ENCODE results near the gene CDX1.

Gene CDX1

DNA sequence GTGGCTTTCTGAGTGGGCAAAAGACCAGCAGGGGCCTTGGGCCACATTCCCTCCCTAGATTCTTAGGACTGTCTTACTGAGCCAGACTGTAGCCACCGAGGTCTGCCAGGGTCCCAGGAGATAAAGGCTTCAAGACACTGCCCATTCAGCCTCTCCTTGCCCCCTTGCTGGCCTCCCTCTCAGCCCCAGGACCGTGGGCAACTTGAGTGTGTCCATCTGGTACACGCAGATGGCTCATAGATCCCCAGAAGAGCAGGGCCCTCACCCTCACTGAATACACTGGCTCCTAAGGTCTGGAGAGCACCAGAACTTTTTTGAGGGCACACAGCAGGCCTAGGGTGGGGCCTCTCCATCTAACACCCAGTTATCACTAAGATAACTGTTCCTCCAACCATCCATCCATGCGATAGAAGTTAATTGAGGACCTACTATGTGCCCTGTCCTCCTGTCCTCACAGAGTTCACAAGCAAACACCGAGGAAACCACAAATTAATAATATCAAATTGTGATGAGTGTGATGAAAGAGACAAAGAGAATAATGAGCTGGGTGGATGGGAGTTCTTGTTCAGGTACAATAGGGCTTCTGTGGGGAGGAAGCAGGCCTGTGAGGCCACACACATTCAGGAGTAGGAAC, 6.0 kb upstream of the CDX1 start:
- in situ Hi-C loops (cut with HindIII; ENCODE audit: low sequenced_read_pairs) = no loop called here
- no peak for DNase-seq (ENCODE audit: low read depth, low spot score)
- H3K4me3 ChIP-seq (ENCODE audit: low read depth, low read length) = no peak overlapping the region
- TF ChIP-seq, protein P1, sequence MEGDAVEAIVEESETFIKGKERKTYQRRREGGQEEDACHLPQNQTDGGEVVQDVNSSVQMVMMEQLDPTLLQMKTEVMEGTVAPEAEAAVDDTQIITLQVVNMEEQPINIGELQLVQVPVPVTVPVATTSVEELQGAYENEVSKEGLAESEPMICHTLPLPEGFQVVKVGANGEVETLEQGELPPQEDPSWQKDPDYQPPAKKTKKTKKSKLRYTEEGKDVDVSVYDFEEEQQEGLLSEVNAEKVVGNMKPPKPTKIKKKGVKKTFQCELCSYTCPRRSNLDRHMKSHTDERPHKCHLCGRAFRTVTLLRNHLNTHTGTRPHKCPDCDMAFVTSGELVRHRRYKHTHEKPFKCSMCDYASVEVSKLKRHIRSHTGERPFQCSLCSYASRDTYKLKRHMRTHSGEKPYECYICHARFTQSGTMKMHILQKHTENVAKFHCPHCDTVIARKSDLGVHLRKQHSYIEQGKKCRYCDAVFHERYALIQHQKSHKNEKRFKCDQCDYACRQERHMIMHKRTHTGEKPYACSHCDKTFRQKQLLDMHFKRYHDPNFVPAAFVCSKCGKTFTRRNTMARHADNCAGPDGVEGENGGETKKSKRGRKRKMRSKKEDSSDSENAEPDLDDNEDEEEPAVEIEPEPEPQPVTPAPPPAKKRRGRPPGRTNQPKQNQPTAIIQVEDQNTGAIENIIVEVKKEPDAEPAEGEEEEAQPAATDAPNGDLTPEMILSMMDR (IDR thresholded peaks at IDR 0.05; ENCODE audit: low read depth, low read length) = no peak

DNA sequence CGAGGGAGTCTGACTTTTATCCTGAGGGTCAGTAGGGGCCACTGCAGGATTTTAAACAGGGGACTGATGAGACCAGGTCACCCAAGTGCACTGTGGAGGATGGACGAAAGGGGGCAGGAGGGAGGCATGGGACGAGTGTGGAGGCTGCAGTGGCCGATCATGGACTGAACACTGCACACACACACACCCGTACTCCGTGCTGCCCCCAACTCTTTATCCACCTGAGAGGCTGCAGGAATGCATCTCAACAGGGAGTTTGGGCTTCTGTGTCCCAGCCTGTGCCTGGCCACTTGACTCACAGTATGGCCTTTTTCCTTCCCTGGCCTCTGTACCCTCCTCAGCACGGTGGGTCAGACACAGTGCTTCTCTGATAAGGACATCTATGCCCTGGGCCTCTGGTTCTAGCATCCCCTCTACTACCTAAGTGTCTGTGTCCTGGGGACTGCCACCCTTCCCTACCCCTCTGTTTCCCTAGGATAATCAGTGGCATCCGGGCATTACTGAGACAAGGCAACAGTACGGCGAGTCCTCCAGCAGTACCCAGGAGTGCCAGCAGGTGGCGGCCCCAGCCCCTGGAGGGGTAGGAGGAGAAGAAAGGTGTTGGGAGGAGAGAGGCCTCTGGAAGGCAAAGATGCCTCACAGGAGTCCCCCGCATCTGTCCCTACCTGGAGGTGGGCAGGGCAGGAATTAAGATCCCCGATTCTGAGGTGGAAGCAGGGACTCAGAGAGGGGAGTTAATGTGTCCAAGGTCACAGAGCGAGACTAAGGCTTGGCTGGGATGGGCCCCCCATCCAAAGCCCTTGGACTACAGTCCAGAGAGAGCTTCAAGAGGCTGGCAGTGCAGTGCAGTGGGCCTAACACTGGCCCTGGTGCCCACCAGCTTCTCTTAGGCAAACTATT, 5.1 kb upstream of the CDX1 start:
- TF ChIP-seq, protein P1 (IDR thresholded peaks at IDR 0.05; ENCODE audit: low read depth, low read length) = peak; percentile 99
- in situ Hi-C loops (cut with HindIII; ENCODE audit: low sequenced_read_pairs) = no loop called here
- no peak overlapping the region for H3K4me3 ChIP-seq (ENCODE audit: low read depth, low read length)
- DNase-seq (ENCODE audit: low read depth, low spot score) = peak; percentile 74

DNA sequence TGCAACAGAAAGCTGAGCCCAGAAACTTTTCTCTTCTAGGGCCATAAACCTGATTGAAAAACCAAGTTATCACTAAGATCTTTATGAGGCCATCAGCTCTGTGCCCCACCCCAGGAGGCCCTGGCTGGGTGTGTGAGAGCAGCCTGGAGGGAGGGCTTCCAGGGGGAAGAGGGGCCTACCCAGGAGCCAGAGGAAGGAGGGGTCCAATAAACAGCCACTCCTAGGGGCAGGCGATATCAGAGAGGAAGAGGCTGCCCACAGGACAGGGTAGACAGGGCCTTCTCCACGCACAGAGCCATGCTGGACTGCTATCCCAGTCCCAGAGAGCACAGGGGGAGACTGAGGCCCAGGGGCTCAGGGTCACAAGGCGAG, 4.5 kb upstream of the CDX1 start:
- no peak for DNase-seq (ENCODE audit: low read depth, low spot score)
- TF ChIP-seq, protein P1 (IDR thresholded peaks at IDR 0.05; ENCODE audit: low read depth, low read length) = no peak
- in situ Hi-C loops (cut with HindIII; ENCODE audit: low sequenced_read_pairs) = no loop called here
- no peak overlapping the region for H3K4me3 ChIP-seq (ENCODE audit: low read depth, low read length)

DNA sequence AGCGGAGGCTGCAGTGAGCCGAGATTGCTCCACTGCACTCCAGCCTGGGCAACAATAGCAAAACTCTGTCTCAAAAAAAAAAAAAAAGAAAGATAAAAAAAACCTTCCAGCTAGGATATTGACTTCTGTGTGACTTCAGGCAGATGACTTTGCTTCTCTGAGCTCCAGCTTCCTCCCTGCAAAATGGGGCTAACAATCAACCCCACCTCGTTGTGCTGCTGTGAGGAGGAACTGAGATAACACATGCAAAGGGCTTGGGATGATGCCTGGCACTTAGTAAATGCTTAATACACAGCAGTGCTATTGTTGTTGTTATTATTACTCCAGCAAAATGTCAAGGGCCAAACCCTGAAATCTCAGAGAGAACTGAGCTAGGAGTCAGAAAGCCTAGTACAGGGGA, 3.5 kb upstream of the CDX1 start:
- TF ChIP-seq, protein P1 (IDR thresholded peaks at IDR 0.05; ENCODE audit: low read depth, low read length) = no peak
- H3K4me3 ChIP-seq (ENCODE audit: low read depth, low read length) = no peak overlapping the region
- in situ Hi-C loops (cut with HindIII; ENCODE audit: low sequenced_read_pairs) = no loop called here
- DNase-seq (ENCODE audit: low read depth, low spot score) = no peak

DNA sequence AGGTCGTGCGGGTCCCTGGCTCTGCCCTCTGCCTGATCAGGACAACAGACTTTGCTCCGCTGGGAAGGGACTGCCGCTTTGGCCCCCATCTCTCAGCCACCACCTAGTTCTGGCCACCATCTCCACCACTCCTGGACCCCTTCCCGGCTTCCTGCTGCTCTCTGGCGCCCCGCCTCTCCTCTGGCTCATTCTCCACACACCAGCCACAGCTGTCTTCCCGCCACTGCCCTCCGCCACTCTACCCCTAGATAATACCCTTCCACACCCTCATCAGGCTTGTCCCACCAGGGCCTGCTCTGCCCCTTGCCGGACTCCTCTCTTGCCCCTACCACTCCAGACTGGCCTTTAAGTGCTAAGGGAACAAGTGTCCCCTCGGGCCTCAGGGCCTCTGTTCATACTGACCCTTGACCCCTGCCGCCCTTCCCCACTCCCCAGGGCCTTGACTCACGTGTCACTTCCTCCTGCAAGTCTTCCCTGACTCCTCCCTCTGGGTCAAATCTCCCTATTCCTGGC, 3.0 kb upstream of the CDX1 start:
- TF ChIP-seq, protein P1 (IDR thresholded peaks at IDR 0.05; ENCODE audit: low read depth, low read length) = peak; percentile 8
- H3K4me3 ChIP-seq (ENCODE audit: low read depth, low read length) = no peak overlapping the region
- DNase-seq (ENCODE audit: low read depth, low spot score) = no peak
- in situ Hi-C loops (cut with HindIII; ENCODE audit: low sequenced_read_pairs) = no loop called here

DNA sequence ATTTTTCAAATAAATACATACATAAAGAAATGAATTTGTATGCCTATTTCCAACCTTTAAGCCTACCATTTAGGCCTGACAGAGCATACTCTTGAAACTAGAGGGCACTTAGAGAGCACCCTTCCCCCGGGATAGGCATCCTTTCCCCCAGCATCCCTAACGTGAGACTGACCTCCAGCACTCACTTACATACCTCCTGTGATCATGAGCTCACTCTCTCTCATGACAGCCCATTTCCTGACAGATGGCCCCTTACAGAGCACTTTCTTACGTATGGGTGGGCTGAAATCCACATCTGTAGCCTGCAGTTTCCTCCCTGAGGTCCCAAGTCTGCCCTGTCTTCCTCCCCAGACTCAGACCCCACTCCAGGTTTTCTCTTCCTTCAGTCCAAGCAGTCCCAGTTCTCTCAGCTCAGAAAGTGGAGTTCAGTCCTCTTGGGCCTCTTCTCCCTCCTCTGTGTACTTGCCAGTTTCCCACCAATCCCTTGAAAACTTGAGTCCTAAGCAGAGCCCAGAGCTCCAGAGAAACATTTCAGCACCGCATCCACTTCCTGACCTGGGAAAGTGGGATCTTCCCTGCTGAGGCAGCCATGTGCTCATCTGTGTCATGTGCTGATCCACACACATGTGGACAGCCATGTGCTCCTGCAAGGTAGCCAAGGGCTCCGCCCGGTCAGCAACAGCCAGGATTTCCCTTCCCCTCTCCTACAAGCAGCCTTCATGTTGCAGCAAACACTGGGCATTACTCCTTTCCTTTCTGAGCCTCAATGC, 2.2 kb upstream of the CDX1 start:
- in situ Hi-C loops (cut with HindIII; ENCODE audit: low sequenced_read_pairs) = no loop called here
- H3K4me3 ChIP-seq (ENCODE audit: low read depth, low read length) = no peak overlapping the region
- TF ChIP-seq, protein P1 (IDR thresholded peaks at IDR 0.05; ENCODE audit: low read depth, low read length) = no peak
- DNase-seq (ENCODE audit: low read depth, low spot score) = no peak
